ENCODE results near the gene TOB1.

TOB1 gene

GRCh38 chr17:50866261-50866949, at the start of gene TOB1:
TSS of gene TOB1 (minus strand) at chr17:50866354. CDS start at chr17:50864017, 2,337 bp downstream.
- DNase-seq: peak; percentile 99

- no peak for DNase-seq
These were observed 48.4 kb upstream of the TOB1 start for GRCh38 chr17:50914505-50915063.

GRCh38 chr17:50913120-50913519, 47.0 kb upstream of the TOB1 start:
- DNase-seq: no peak

GRCh38 chr17:50911890-50912289, 45.7 kb upstream of the TOB1 start:
- no peak for DNase-seq

GRCh38 chr17:50911450-50911849, 45.3 kb upstream of the TOB1 start:
- no peak for DNase-seq

- DNase-seq: no peak
These were observed 43.8 kb upstream of the TOB1 start for GRCh38 chr17:50909765-50910605.

- peak; percentile 85 for DNase-seq
These were observed 43.0 kb upstream of the TOB1 start for GRCh38 chr17:50908860-50909764.

- DNase-seq: no peak
These were observed 42.1 kb upstream of the TOB1 start for GRCh38 chr17:50908140-50908859.

GRCh38 chr17:50906443-50906842, 40.3 kb upstream of the TOB1 start:
- no peak for DNase-seq

GRCh38 chr17:50905460-50905803, 39.3 kb upstream of the TOB1 start:
- DNase-seq: peak; percentile 83

GRCh38 chr17:50904518-50905459, 38.6 kb upstream of the TOB1 start:
- peak; percentile 58 for DNase-seq

- DNase-seq: no peak
These were observed 37.7 kb upstream of the TOB1 start for GRCh38 chr17:50903604-50904517.

- no peak for DNase-seq
These were observed 36.5 kb upstream of the TOB1 start for GRCh38 chr17:50902372-50903353.

GRCh38 chr17:50900383-50900892, 34.3 kb upstream of the TOB1 start:
- no peak for DNase-seq

GRCh38 chr17:50899559-50900319, 33.6 kb upstream of the TOB1 start:
- no peak for DNase-seq

GRCh38 chr17:50899005-50899460, 32.9 kb upstream of the TOB1 start:
- no peak for DNase-seq

- no peak for DNase-seq
These were observed 32.3 kb upstream of the TOB1 start for GRCh38 chr17:50898369-50899004.

Measured in NCI-H146 (cell line).